K562 (cell line): ENCODE data around the gene NAV2. TPM values are rescaled to one million over a fixed set of nuclear protein-coding genes. Genes with fewer than 3 reads are reported as not detected.

Experiments used
- ARID1B ChIP-seq: fragments of 450-650 bp; IDR thresholded peaks from 2 replicates; pipeline ENCODE4 v1.6.1; 2016; ENCODE audit warnings: antibody characterized with exemption, mild to moderate bottlenecking, inconsistent platforms
- BHLHE40 ChIP-seq: IDR thresholded peaks from 2 replicates; pipeline ENCODE4 v1.6.1; 2011; ENCODE audit warnings: low read length, improper control_type of control experiment
- CCAR2 ChIP-seq: fragments of 200-400 bp; formaldehyde crosslinking; IDR thresholded peaks from 2 replicates; pipeline ENCODE4 v1.6.1; 2017; ENCODE audit warnings: mild to moderate bottlenecking, low read depth, low read length
- CTBP1 ChIP-seq: fragments of 450-650 bp; IDR thresholded peaks from 2 replicates; pipeline ENCODE4 v1.6.1; 2016; ENCODE audit warnings: borderline replicate concordance
- DMBX1 ChIP-seq: fragments of 250-450 bp; sonication (Bioruptor Pico); IDR thresholded peaks from 2 replicates; pipeline ENCODE4 v1.8.0; 2022; ENCODE audit warnings: inconsistent platforms, mild to moderate bottlenecking, moderate library complexity, borderline replicate concordance
- HDAC1 ChIP-seq, 2 experiments: fragments of 450-650 bp; IDR thresholded peaks; 2 replicates each; pipeline ENCODE4 v1.6.1; 2016 to 2017; ENCODE audit warnings: inconsistent platforms in 1 of 2, mild to moderate bottlenecking in 1 of 2, moderate library complexity in 1 of 2
- KHSRP ChIP-seq: fragments of 450-650 bp; IDR thresholded peaks from 2 replicates; pipeline ENCODE4 v1.6.1; 2017
- MTA3 ChIP-seq: fragments of 450-650 bp; formaldehyde crosslinking; IDR thresholded peaks from 2 replicates; pipeline ENCODE4 v1.6.1; 2017; ENCODE audit warnings: mild to moderate bottlenecking, borderline replicate concordance
- NONO ChIP-seq, 2 experiments: fragments of 200-400 bp in 1 of 2; fragments of 450-650 bp in 1 of 2; formaldehyde crosslinking in 1 of 2; IDR thresholded peaks; 2 replicates each; pipeline ENCODE4 v1.6.1; 2017; ENCODE audit warnings: low read depth in 2 of 2, mild to moderate bottlenecking in 2 of 2, moderate library complexity in 2 of 2, low read length in 1 of 2
- OTX1 ChIP-seq: fragments of 450-650 bp; formaldehyde crosslinking; IDR thresholded peaks from 2 replicates; pipeline ENCODE4 v1.4.0; 2022; ENCODE audit warnings: mild to moderate bottlenecking
- PML ChIP-seq: IDR thresholded peaks from 2 replicates; pipeline ENCODE4 v1.6.1; 2012; ENCODE audit warnings: low read length, inconsistent platforms
- RAD21 ChIP-seq, 2 experiments: fragments of 250-450 bp in 1 of 2; fragments of 450-650 bp in 1 of 2; sonication (Bioruptor Pico) in 1 of 2; formaldehyde crosslinking in 1 of 2; IDR thresholded peaks in 1 of 2; conservative IDR thresholded peaks in 1 of 2; 2 replicates each; pipeline versions ENCODE4 v1.4.0 to v1.8.0; 2020 to 2022; ENCODE audit warnings: mild to moderate bottlenecking in 2 of 2, moderate library complexity in 1 of 2
- RBFOX2 ChIP-seq: fragments of 200-400 bp; formaldehyde crosslinking; IDR thresholded peaks from 2 replicates; pipeline ENCODE4 v1.6.1; 2017; ENCODE audit warnings: low read depth, mild to moderate bottlenecking, low read length, moderate library complexity
- SIN3A ChIP-seq, 2 experiments: fragments of 150-350 bp in 1 of 2; IDR thresholded peaks; 2 replicates each; pipeline ENCODE4 v1.6.1; 2011 to 2016; ENCODE audit warnings: borderline replicate concordance in 2 of 2, low read depth in 2 of 2, low read length in 2 of 2, mild to moderate bottlenecking in 2 of 2, moderate library complexity in 2 of 2; ENCODE audit not compliant: control insufficient read depth in 1 of 2
- STAT5A ChIP-seq: IDR thresholded peaks from 2 replicates; pipeline ENCODE4 v1.6.1; 2012; ENCODE audit warnings: low read length, inconsistent platforms, borderline replicate concordance
- ZNF695 ChIP-seq: fragments of 450-650 bp; formaldehyde crosslinking; IDR thresholded peaks from 2 replicates; pipeline ENCODE4 v1.4.0; 2020; ENCODE audit warnings: mild to moderate bottlenecking, moderate library complexity
- ZNF75A ChIP-seq: fragments of 450-650 bp; formaldehyde crosslinking; IDR thresholded peaks from 2 replicates; pipeline ENCODE4 v1.4.0; 2020; ENCODE audit warnings: mild to moderate bottlenecking
- polyA plus RNA-seq, 8 experiments: library from polyadenylated mRNA; depleted of rRNA in 4 of 8; stranded (reverse) in 5 of 8; unstranded in 3 of 8; fragments of >200 nt; fragmentation: Nextera tagmentation in 2 of 8; fragmentation: Illumina TruSeq in 1 of 8; extraction: Ambion mirVana in 2 of 8; extraction: Trizol in 1 of 8; gene quantifications; 2 replicates each; pipeline versions ENCODE4 v1.2.1 to v1.2.3, GENCODE V29; 2011 to 2014; ENCODE audit warnings: inconsistent platforms in 1 of 8, missing spikeins in 1 of 8
- total RNA-seq, 7 experiments: library from RNA; depleted of rRNA in 6 of 7; stranded (reverse); fragments of >200 nt in 6 of 7; fragmentation: Illumina TruSeq in 2 of 7; extraction: Trizol in 2 of 7; gene quantifications; 2 replicates each; pipeline versions ENCODE4 v1.2.1 to v1.2.3, GENCODE V29; 2011 to 2021; ENCODE audit warnings: low replicate concordance in 1 of 7
- TF ChIP-seq, protein P1 (sequence below): fragments of 250-450 bp; sonication (Bioruptor Pico); IDR thresholded peaks from 2 replicates; pipeline ENCODE4 v1.5.0; 2021
- TF ChIP-seq, protein P2 (sequence below): IDR thresholded peaks from 2 replicates; pipeline ENCODE4 v1.6.1; 2012; ENCODE audit warnings: low read depth, low read length, improper control_type of control experiment, borderline replicate concordance
- TF ChIP-seq, protein P3 (sequence below), 3 experiments: IDR thresholded peaks in 2 of 3; conservative IDR thresholded peaks in 1 of 3; 2 replicates each; pipeline ENCODE4 v1.5.1; 2011 to 2012; ENCODE audit warnings: low read length in 3 of 3, mild to moderate bottlenecking in 3 of 3, control low read depth in 2 of 3, improper control_type of control experiment in 1 of 3, inconsistent platforms in 1 of 3, low read depth in 1 of 3, mixed read lengths in 1 of 3, moderate library complexity in 1 of 3; ENCODE audit not compliant: insufficient read depth in 2 of 3

NAV2 gene
- total and polyA plus RNA-seq, 9 of the 15 experiments (the other 6 are each of a cell fraction or from before 2014, with no cell fraction given): 0.03 to 0.35 (median 0.05) TPM

DNA sequence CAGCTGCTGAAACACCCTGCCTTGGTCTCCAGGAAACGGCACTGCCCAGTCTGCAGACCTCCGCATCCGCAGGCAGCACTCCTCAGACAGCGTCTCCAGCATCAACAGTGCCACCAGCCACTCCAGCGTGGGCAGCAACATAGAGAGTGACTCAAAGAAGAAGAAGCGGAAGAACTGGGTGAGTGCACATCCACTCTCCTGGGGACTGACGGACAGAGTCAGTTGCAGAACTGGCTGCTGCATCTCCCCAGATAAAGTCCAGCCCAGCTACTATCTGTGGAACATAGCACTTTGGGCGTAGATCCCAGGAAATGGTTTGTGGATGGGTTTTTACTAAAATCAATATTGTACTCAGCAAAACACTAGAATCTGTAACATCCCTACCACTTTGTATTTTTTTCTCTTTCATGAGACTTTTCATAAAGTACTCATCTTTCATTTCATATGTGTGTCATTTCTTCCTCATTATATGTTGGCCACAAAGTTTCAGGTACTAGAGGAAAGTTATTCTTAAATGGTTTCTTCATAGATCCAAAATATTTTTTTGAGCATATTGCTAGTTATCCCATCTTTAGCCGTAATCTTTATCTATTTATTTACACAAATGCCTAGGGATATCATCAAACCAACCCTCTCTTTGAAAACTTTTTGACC is 367.5 kb downstream of the NAV2 start (continued):
- TF ChIP-seq HDAC1 (IDR thresholded peaks at IDR 0.05) (no peak), CCAR2 (no peak), RAD21 (CRISPR knock-in tag; conservative IDR thresholded peaks at IDR 0.05 in 1 of 2, IDR thresholded peaks at IDR 0.05 in 1 of 2) (0 out of 4 replicates have a peak, but pooled peaks of 1 of the 2 experiments have one; percentile 6), SIN3A (IDR thresholded peaks at IDR 0.05; ENCODE audit: borderline replicate concordance in 2 of 2, control insufficient read depth in 1 of 2, low read depth in 2 of 2, low read length in 2 of 2) (no peak), CTBP1 (peak; percentile 83), NONO (IDR thresholded peaks at IDR 0.05; ENCODE audit: low read depth in 2 of 2, low read length in 1 of 2) (no peak), BHLHE40 (0 out of 2 replicates have a peak, but pooled peaks have one; percentile 5), KHSRP (no peak), RBFOX2 (peak; percentile 53), ZNF695 (CRISPR knock-in tag) (no peak), OTX1 (CRISPR knock-in tag) (no peak), PML (peak; percentile 68; the same call in 1 of the 2 replicates), ARID1B (peak; percentile 90), STAT5A (peak; percentile 70), MTA3 (peak; percentile 45; the same call in 1 of the 2 replicates), ZNF75A (CRISPR knock-in tag) (no peak), DMBX1 (CRISPR knock-in tag) (peak; percentile 54; the same call in 1 of the 2 replicates)
- TF ChIP-seq, protein P1, sequence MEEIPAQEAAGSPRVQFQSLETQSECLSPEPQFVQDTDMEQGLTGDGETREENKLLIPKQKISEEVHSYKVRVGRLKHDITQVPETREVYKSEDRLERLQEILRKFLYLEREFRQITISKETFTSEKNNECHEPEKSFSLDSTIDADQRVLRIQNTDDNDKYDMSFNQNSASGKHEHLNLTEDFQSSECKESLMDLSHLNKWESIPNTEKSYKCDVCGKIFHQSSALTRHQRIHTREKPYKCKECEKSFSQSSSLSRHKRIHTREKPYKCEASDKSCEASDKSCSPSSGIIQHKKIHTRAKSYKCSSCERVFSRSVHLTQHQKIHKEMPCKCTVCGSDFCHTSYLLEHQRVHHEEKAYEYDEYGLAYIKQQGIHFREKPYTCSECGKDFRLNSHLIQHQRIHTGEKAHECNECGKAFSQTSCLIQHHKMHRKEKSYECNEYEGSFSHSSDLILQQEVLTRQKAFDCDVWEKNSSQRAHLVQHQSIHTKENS (CRISPR knock-in tag): no peak
- TF ChIP-seq, protein P2, sequence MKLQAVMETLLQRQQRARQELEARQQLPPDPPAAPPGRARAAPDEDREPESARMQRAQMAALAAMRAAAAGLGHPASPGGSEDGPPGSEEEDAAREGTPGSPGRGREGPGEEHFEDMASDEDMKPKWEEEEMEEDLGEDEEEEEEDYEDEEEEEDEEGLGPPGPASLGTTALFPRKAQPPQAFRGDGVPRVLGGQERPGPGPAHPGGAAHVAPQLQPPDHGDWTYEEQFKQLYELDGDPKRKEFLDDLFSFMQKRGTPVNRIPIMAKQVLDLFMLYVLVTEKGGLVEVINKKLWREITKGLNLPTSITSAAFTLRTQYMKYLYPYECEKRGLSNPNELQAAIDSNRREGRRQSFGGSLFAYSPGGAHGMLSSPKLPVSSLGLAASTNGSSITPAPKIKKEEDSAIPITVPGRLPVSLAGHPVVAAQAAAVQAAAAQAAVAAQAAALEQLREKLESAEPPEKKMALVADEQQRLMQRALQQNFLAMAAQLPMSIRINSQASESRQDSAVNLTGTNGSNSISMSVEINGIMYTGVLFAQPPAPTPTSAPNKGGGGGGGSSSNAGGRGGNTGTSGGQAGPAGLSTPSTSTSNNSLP: 0 out of 2 replicates have a peak, but pooled peaks have one; percentile 18
- TF ChIP-seq, protein P3, sequence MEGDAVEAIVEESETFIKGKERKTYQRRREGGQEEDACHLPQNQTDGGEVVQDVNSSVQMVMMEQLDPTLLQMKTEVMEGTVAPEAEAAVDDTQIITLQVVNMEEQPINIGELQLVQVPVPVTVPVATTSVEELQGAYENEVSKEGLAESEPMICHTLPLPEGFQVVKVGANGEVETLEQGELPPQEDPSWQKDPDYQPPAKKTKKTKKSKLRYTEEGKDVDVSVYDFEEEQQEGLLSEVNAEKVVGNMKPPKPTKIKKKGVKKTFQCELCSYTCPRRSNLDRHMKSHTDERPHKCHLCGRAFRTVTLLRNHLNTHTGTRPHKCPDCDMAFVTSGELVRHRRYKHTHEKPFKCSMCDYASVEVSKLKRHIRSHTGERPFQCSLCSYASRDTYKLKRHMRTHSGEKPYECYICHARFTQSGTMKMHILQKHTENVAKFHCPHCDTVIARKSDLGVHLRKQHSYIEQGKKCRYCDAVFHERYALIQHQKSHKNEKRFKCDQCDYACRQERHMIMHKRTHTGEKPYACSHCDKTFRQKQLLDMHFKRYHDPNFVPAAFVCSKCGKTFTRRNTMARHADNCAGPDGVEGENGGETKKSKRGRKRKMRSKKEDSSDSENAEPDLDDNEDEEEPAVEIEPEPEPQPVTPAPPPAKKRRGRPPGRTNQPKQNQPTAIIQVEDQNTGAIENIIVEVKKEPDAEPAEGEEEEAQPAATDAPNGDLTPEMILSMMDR (IDR thresholded peaks at IDR 0.05 in 2 of 3, conservative IDR thresholded peaks at IDR 0.05 in 1 of 3; ENCODE audit: insufficient read depth in 2 of 3, low read depth in 1 of 3, low read length in 3 of 3): no peak
